ENCODE results near the gene ZMYND10. TPM values are rescaled to one million over a fixed set of nuclear protein-coding genes. Genes with fewer than 3 reads are reported as not detected.

The ZMYND10 gene
- total RNA-seq, 1 experiment from 2014 or later = 0.74 TPM

DNA sequence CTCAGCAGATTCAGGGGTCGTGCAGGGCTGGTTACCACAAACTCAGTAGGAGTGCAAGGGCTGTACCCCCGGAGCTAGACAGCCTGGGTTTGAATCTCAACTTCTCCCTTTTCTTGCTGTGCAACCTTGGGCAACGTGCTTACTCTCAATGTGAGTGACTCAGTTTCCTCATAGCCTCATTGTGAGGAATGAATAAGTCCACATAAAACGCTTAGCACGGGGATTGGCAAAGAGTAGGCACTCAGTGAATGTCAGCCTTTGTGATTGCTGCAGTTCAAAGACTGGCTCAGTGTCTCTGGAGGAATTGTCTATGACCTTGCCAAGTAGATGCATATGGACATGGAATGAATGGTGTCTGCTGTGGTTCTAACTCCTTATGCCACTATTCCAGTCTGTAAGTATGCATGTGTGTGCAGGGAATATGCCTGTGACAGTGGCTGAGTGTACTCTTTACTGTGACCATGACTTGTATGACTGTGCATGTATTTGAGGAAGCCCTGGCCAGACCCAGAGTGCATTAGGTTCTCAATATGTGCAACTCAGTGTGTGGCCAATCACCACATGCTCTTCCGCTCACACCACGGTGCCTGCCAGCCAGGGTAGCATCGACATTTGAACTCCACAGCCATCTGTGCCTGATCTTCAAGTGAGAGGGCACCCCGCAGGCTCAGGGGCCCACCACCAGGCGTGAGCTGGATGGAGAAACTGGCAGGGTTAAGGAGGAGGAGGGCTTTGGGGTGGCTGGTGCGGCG lies 45.4 kb downstream of the ZMYND10 start (continued):
- no peak for TF ChIP-seq ZNF263 (CRISPR knock-in tag; IDR thresholded peaks at IDR 0.05; ENCODE audit: low read depth)

DNA sequence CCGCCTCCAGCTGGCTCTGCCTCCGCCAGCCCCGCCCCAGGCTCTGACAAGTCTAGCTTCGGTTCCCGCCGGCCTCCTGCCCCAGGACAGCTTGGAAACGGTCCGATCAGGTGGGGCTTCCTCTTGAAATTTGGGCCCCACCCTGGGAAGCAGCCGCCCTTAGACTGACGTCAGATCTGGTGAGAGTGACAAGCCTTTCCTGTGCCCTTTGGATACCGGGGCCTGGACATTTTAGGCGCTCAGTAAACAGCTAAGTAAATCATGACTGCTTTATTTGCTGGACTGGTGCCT lies 45.9 kb downstream of the ZMYND10 start:
- H3K36me3 Mint-ChIP-seq = 0 out of 2 replicates have a peak, but pooled peaks cover under 1% of the 10 kb centered on the region
- ATAC-seq (no peak), DNase-seq (ENCODE audit: low spot score) (no peak)
- TF ChIP-seq GABPB1 (CRISPR knock-in tag; IDR thresholded peaks at IDR 0.05) (peak; percentile 33; the same call in 1 of the 2 replicates), SMAD4 (CRISPR knock-in tag; IDR thresholded peaks at IDR 0.05) (no peak)
- H3K27ac Mint-ChIP-seq = peak overlapping the region; percentile 82
- peaks cover 22% of the 10 kb centered on the region for H3K4me1 Mint-ChIP-seq
- 0 out of 2 replicates have a peak, but pooled peaks cover 1% of the 10 kb centered on the region for H3K9me3 Mint-ChIP-seq
- POLR2A ChIA-PET = interaction anchor here (0.5 to 1.4 kb wide), 7 partner anchors 18 to 51 kb away, joined by 3 to 8 read pairs (median 4); partner anchors contain the start of genes CYB561D2, HYAL2 and NPRL2
- H3K4me3 Mint-ChIP-seq = peak overlapping the region; percentile 97
- CTCF ChIA-PET = interaction anchor here (0.6 to 5.9 kb wide), 20 partner anchors 15 to 312 kb away, joined by 3 to 95 read pairs (median 4); partner anchors contain the start of genes CISH and HYAL2
- no peaks in the 10 kb centered on the region; the same call in 1 of the 2 replicates for H3K27me3 Mint-ChIP-seq (ENCODE audit: low read depth)

DNA sequence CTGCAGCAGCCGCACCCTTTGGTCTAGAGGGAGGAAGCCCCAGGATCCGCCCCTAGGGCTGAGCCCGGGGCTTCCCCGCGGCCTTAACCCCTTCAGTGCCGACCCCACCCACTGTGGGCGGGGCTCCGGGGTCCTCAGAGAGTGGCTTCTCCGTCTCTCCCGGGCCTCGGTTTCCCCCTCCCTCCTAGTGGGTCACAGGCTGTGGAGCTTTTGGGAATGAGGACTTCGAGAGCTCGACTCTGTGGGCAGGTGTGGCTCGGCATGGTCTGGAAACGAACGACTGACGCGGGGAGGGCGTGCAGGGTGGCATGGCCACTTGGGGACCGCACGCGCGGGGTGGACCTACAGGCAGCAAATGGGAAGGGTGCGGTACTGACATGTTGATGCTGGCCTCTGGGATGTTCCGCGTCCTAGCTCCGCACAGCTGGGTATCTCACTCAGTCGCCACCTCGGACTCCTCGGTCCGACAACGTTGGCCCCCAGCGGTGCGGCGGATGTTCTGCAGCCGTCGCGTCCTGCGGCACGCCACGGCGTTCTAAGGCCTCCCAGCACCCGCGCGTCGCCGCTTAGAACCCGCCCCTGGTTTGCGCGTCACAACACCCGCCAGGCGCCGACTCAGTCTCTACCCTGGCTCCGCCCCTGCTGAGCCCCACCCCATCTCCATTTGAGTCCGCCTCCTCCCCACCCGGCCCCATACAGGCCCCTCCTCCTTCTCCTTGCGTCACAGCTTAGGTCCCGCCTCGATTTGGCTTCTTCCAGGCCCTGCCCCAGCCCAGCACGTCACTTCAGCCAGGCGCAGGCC lies 46.5 kb downstream of the ZMYND10 start, which contains the start of the genes HYAL3 and NAA80:
Gene HYAL3 (minus strand): TSS at position 570 of the 802 bp plus-strand sequence. CDS start 3,803 bp downstream, outside the sequence.
Gene NAA80 (minus strand): TSS at position 570 of the 802 bp plus-strand sequence. CDS start 1,942 bp downstream, outside the sequence.
- DNase-seq (ENCODE audit: low spot score) = peak; percentile 100
- ATAC-seq = peak; percentile 88
- H3K4me1 Mint-ChIP-seq = peaks cover 22% of the 10 kb centered on the region
- peak within 1 kb of the TSS; percentile 98 for H3K27ac Mint-ChIP-seq
- peak within 1 kb of the TSS; percentile 97 for H3K4me3 Mint-ChIP-seq
- POLR2A ChIA-PET = interaction anchor here (0.5 to 1.4 kb wide), 8 partner anchors 17 to 265 kb away, joined by 3 to 8 read pairs (median 4); partner anchors contain the start of genes CYB561D2, HYAL2 and NPRL2
- CTCF ChIA-PET = interaction anchor here (0.6 to 5.9 kb wide), 21 partner anchors 15 to 313 kb away, joined by 3 to 95 read pairs (median 4); partner anchors contain the start of genes CISH and HYAL2
- H3K36me3 Mint-ChIP-seq = no peaks in the 10 kb centered on the region
- no peaks in the 10 kb centered on the region; the same call in 1 of the 2 replicates for H3K27me3 Mint-ChIP-seq (ENCODE audit: low read depth)
- H3K9me3 Mint-ChIP-seq = no peaks in the 10 kb centered on the region
- TF ChIP-seq GABPB1 (CRISPR knock-in tag; IDR thresholded peaks at IDR 0.05) (0 out of 2 replicates have a peak, but pooled peaks have one; percentile 35), ZNF423 (CRISPR knock-in tag; IDR thresholded peaks at IDR 0.05) (peak; percentile 58), PRRX2 (CRISPR knock-in tag; IDR thresholded peaks at IDR 0.05) (no peak), ZNF138 (CRISPR knock-in tag; conservative IDR thresholded peaks at IDR 0.05) (no peak), SMAD4 (CRISPR knock-in tag; IDR thresholded peaks at IDR 0.05) (no peak), TEAD1 (CRISPR knock-in tag; IDR thresholded peaks at IDR 0.05) (0 out of 2 replicates have a peak, but pooled peaks have one; percentile 34), NFYB (CRISPR knock-in tag; conservative IDR thresholded peaks at IDR 0.05; ENCODE audit: low read depth) (0 out of 2 replicates have a peak, but pooled peaks have one; percentile 33), ETV6 (CRISPR knock-in tag; IDR thresholded peaks at IDR 0.05) (peak; percentile 65; the same call in 1 of the 2 replicates), ESRRA (CRISPR knock-in tag; IDR thresholded peaks at IDR 0.05; ENCODE audit: borderline replicate concordance) (peak; percentile 72; the same call in 1 of the 2 replicates)
- TF ChIP-seq, protein P1, sequence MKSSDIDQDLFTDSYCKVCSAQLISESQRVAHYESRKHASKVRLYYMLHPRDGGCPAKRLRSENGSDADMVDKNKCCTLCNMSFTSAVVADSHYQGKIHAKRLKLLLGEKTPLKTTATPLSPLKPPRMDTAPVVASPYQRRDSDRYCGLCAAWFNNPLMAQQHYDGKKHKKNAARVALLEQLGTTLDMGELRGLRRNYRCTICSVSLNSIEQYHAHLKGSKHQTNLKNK (CRISPR knock-in tag; IDR thresholded peaks at IDR 0.05) = no peak
- TF ChIP-seq, protein P2, sequence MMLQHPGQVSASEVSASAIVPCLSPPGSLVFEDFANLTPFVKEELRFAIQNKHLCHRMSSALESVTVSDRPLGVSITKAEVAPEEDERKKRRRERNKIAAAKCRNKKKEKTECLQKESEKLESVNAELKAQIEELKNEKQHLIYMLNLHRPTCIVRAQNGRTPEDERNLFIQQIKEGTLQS (CRISPR knock-in tag; conservative IDR thresholded peaks at IDR 0.05) = no peak
- TF ChIP-seq, protein P3, sequence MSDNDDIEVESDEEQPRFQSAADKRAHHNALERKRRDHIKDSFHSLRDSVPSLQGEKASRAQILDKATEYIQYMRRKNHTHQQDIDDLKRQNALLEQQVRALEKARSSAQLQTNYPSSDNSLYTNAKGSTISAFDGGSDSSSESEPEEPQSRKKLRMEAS (CRISPR knock-in tag; IDR thresholded peaks at IDR 0.05) = peak; percentile 34; the same call in 1 of the 2 replicates
- TF ChIP-seq, protein P4, sequence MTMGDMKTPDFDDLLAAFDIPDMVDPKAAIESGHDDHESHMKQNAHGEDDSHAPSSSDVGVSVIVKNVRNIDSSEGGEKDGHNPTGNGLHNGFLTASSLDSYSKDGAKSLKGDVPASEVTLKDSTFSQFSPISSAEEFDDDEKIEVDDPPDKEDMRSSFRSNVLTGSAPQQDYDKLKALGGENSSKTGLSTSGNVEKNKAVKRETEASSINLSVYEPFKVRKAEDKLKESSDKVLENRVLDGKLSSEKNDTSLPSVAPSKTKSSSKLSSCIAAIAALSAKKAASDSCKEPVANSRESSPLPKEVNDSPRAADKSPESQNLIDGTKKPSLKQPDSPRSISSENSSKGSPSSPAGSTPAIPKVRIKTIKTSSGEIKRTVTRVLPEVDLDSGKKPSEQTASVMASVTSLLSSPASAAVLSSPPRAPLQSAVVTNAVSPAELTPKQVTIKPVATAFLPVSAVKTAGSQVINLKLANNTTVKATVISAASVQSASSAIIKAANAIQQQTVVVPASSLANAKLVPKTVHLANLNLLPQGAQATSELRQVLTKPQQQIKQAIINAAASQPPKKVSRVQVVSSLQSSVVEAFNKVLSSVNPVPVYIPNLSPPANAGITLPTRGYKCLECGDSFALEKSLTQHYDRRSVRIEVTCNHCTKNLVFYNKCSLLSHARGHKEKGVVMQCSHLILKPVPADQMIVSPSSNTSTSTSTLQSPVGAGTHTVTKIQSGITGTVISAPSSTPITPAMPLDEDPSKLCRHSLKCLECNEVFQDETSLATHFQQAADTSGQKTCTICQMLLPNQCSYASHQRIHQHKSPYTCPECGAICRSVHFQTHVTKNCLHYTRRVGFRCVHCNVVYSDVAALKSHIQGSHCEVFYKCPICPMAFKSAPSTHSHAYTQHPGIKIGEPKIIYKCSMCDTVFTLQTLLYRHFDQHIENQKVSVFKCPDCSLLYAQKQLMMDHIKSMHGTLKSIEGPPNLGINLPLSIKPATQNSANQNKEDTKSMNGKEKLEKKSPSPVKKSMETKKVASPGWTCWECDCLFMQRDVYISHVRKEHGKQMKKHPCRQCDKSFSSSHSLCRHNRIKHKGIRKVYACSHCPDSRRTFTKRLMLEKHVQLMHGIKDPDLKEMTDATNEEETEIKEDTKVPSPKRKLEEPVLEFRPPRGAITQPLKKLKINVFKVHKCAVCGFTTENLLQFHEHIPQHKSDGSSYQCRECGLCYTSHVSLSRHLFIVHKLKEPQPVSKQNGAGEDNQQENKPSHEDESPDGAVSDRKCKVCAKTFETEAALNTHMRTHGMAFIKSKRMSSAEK (CRISPR knock-in tag; IDR thresholded peaks at IDR 0.05; ENCODE audit: borderline replicate concordance) = no peak
- TF ChIP-seq, protein P5, sequence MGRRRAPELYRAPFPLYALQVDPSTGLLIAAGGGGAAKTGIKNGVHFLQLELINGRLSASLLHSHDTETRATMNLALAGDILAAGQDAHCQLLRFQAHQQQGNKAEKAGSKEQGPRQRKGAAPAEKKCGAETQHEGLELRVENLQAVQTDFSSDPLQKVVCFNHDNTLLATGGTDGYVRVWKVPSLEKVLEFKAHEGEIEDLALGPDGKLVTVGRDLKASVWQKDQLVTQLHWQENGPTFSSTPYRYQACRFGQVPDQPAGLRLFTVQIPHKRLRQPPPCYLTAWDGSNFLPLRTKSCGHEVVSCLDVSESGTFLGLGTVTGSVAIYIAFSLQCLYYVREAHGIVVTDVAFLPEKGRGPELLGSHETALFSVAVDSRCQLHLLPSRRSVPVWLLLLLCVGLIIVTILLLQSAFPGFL (CRISPR knock-in tag; IDR thresholded peaks at IDR 0.05; ENCODE audit: borderline replicate concordance) = 0 out of 2 replicates have a peak, but pooled peaks have one; percentile 38
- TF ChIP-seq, protein P6, sequence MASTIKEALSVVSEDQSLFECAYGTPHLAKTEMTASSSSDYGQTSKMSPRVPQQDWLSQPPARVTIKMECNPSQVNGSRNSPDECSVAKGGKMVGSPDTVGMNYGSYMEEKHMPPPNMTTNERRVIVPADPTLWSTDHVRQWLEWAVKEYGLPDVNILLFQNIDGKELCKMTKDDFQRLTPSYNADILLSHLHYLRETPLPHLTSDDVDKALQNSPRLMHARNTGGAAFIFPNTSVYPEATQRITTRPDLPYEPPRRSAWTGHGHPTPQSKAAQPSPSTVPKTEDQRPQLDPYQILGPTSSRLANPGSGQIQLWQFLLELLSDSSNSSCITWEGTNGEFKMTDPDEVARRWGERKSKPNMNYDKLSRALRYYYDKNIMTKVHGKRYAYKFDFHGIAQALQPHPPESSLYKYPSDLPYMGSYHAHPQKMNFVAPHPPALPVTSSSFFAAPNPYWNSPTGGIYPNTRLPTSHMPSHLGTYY (CRISPR knock-in tag; IDR thresholded peaks at IDR 0.05) = 0 out of 2 replicates have a peak, but pooled peaks have one; percentile 19

Data from WTC11 (cell line).